Measurements from ENCODE around the gene PNMT.

- TF ChIP-seq, protein P1, sequence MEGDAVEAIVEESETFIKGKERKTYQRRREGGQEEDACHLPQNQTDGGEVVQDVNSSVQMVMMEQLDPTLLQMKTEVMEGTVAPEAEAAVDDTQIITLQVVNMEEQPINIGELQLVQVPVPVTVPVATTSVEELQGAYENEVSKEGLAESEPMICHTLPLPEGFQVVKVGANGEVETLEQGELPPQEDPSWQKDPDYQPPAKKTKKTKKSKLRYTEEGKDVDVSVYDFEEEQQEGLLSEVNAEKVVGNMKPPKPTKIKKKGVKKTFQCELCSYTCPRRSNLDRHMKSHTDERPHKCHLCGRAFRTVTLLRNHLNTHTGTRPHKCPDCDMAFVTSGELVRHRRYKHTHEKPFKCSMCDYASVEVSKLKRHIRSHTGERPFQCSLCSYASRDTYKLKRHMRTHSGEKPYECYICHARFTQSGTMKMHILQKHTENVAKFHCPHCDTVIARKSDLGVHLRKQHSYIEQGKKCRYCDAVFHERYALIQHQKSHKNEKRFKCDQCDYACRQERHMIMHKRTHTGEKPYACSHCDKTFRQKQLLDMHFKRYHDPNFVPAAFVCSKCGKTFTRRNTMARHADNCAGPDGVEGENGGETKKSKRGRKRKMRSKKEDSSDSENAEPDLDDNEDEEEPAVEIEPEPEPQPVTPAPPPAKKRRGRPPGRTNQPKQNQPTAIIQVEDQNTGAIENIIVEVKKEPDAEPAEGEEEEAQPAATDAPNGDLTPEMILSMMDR (IDR thresholded peaks at IDR 0.05), result no peak
- TF ChIP-seq POLR2A (IDR thresholded peaks at IDR 0.05), result peak; percentile 71
Measured at GRCh38 chr17:39687546-39688474, 19.6 kb downstream of the PNMT start, which contains the start of gene PGAP3.

Measured in transverse colon (tissue), 3 donors.